Esophagus squamous epithelium (tissue), 4 donors: ENCODE results near the gene SORL1.

Experiments used
- POLR2A ChIP-seq, 4 donors: fragments of 450-650 bp; IDR thresholded peaks; one replicate each; pipeline ENCODE4 v1.6.1; 2017; ENCODE audit warnings: antibody characterized with exemption in 4 of 4, mild to moderate bottlenecking in 4 of 4, moderate library complexity in 3 of 4
- TF ChIP-seq, protein P1 (sequence below), 6 experiments: fragments of 450-650 bp in 4 of 6; fragments of 200-600 bp in 2 of 6; sonication (generic) in 2 of 6; IDR thresholded peaks; one replicate each; pipeline ENCODE4 v1.5.1; 2016 to 2019; ENCODE audit warnings: antibody characterized with exemption in 6 of 6, mild to moderate bottlenecking in 4 of 6, moderate library complexity in 4 of 6

DNA sequence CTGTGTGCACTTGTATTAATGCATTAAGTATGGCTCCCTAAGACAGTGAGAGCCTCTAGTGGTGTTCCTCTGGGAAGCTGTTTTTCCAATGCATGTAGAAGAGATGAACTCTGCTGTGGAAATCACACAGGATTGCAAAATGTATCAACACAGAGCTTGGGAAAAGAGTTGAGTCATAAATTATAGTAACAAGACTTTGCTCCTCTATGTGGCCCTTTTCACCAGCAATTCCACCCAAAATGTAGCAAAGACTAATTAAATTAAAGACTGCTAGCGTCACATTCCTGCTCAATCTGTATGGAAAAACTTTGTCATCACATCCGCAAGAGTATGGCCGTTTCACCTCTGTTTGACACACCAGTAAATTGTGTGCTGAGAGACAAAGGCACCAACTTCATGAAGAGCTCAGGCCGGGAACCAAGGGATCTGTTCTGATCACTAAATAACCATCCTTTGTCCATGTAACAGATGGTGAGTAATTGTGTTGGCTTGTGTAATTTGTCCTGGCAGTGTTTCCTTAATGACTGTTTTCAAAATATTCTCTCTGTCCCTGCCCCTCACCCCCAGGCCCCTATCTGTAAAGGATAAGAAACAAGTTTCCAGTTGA, 209.9 kb downstream of the SORL1 start:
- no peak for TF ChIP-seq POLR2A (IDR thresholded peaks at IDR 0.05)
- TF ChIP-seq, protein P1, sequence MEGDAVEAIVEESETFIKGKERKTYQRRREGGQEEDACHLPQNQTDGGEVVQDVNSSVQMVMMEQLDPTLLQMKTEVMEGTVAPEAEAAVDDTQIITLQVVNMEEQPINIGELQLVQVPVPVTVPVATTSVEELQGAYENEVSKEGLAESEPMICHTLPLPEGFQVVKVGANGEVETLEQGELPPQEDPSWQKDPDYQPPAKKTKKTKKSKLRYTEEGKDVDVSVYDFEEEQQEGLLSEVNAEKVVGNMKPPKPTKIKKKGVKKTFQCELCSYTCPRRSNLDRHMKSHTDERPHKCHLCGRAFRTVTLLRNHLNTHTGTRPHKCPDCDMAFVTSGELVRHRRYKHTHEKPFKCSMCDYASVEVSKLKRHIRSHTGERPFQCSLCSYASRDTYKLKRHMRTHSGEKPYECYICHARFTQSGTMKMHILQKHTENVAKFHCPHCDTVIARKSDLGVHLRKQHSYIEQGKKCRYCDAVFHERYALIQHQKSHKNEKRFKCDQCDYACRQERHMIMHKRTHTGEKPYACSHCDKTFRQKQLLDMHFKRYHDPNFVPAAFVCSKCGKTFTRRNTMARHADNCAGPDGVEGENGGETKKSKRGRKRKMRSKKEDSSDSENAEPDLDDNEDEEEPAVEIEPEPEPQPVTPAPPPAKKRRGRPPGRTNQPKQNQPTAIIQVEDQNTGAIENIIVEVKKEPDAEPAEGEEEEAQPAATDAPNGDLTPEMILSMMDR (IDR thresholded peaks at IDR 0.05): no peak
